IPS-18c (cell line): ENCODE measurements around the gene ODAPH.
"Not testable (repeated sequence)": the region's sequence is repeated elsewhere in the genome, so short reads cannot be mapped to it uniquely, and the experiment has no call there.

Source experiments
- H3K4me3 ChIP-seq: 2 replicates; pipeline ENCODE4 v1.7.0; 2013; ENCODE audit warnings: low read depth, mild to moderate bottlenecking, low read length, moderate library complexity; ENCODE audit not compliant: insufficient read depth
- H3K9me3 ChIP-seq: one replicate; pipeline ENCODE4 v1.6.1; 2013; ENCODE audit warnings: mild to moderate bottlenecking, low read length, moderate library complexity; ENCODE audit not compliant: control insufficient read depth, insufficient read depth

ODAPH gene

GRCh38 chr4:75555294-75556164 is at the start of gene ODAPH:
TSS of gene ODAPH (plus strand) at chr4:75556066. CDS start at chr4:75556083, 17 bp downstream.
- Histone ChIP-seq H3K9me3 (no peaks in the 10 kb centered on the region), H3K4me3 (no peak within 1 kb of the TSS)

DNA sequence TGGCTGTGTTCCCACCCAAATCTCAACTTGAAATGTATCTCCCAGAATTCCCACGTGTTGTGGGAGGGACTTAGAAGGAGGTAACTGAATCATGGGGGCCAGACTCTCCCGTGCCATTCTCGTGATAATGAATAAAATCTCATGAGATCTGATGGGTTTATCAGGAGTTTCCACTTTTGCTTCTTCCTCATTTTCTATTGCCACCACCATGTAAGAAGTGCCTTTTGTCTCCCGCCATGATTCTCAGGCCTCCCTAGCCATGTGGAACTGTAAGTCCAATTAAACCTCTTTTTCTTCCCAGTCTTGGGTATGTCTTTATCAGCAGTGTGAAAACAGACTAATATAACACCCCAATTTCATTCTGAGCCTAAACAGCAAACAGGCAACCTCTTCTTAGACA is 46.3 kb upstream of the ODAPH start:
- H3K9me3 ChIP-seq, H3K4me3 ChIP-seq: not testable (repeated sequence)

DNA sequence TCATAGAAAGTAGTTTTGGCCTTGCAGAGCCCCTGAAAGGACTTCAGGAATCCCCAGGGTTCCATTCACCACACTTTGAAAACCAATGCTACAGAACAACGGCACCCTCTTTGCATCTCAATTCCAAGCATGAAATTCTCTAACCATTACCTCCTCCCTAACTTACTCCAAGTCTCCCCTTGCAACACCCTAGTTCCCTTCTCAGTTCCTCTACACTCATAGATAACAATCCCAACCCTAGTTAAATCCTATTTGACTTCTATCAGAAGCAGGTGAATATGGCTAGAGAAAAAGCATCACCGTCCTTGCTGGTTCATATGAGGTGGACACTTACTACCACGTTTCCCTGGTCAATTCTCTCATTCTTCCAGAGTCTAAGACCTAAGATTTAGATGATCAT is 44.0 kb upstream of the ODAPH start:
- Histone ChIP-seq H3K4me3 (no peak overlapping the region; the same call in 1 of the 2 replicates), H3K9me3 (no peaks in the 10 kb centered on the region)

GRCh38 chr4:75512386-75513211 is 43.3 kb upstream of the ODAPH start:
- Histone ChIP-seq H3K9me3 (no peaks in the 10 kb centered on the region), H3K4me3 (peak overlapping the region; percentile 98; the same call in 1 of the 2 replicates)

- peak overlapping the region; percentile 98 for H3K4me3 ChIP-seq
- H3K9me3 ChIP-seq: no peaks in the 10 kb centered on the region
Measured at GRCh38 chr4:75513526-75514130, 42.2 kb upstream of the ODAPH start.

DNA sequence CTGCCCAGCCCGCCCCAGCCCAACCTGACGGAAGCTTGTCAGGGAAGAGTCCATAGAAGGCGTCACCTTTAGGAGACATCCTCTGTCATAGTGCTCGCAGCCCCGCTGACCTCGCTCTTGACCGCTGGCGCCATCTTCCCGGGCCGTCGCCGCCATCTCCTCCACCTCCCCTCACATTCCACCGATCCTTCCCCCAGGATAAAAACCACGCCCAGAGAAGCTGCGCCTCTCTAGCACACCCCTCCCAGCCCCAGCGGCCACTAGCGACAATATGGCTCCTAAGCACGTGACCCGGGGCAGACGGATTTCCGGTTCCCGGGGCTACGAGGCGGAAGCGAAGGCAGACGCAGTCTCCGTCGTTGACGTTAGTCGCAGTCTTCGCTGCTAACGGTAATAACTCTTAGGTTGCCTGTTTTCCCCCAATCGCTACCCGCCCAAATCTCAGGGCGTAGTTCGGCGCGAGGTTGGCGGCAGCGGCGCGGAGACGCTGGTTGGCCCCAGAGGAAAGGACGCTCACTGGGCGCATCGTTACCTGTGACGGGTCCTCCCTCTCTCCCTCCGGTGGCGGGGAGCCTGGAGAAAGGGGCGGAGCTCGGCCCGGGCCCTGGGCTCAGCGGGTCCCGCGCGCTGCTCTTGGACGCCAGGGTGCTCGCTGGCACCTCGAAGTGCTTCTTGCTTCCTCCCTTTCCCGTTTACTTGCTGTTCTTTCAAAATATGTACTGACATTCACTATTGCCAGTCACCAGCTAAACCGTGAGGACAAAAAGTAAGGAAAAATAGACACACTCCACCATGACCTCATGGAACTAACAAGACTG is 41.5 kb upstream of the ODAPH start, which contains the start of the genes RCHY1 and THAP6:
RCHY1 (minus strand) TSS at position 273 of the 818 bp plus-strand sequence; CDS start at position 156, 117 bp downstream.
THAP6 (plus strand) TSS at position 343 of the 818 bp plus-strand sequence. CDS start 980 bp downstream, outside the sequence.
- no peaks in the 10 kb centered on the region for H3K9me3 ChIP-seq
- peak within 1 kb of the TSS; percentile 98 for H3K4me3 ChIP-seq

DNA sequence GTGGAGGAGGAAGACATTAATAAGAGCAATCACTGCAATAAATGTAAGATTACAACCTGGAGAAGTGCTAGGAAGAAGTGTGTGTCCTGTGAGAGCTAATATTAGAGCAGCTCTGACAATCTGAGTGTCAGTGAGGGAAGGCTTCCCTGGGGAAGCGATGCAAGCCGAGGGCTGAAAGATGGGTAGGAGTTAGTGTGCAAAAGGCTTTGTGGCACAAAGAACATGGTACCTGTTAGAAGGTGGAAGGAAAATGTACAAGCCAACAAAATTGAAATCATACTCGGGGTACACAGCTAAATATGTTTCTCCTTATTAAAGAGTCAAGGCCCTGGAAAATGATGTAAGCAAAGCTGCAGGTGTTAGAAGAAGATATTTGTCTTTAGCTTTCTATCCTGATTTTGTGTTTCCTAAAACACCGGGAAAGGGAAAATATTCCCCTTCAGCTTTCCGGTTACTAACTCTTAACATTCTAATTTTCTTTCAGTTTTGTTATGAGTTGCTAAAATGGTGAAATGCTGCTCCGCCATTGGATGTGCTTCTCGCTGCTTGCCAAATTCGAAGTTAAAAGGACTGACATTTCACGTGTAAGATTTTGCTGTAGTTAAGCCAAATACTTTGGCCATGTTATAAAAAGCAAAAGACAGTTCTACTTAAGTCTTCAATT is 40.8 kb upstream of the ODAPH start:
- Histone ChIP-seq H3K4me3 (peak overlapping the region; percentile 98), H3K9me3 (no peaks in the 10 kb centered on the region)

GRCh38 chr4:75516144-75516543 is 39.7 kb upstream of the ODAPH start:
- Histone ChIP-seq H3K9me3 (no peaks in the 10 kb centered on the region), H3K4me3 (no peak overlapping the region)

DNA sequence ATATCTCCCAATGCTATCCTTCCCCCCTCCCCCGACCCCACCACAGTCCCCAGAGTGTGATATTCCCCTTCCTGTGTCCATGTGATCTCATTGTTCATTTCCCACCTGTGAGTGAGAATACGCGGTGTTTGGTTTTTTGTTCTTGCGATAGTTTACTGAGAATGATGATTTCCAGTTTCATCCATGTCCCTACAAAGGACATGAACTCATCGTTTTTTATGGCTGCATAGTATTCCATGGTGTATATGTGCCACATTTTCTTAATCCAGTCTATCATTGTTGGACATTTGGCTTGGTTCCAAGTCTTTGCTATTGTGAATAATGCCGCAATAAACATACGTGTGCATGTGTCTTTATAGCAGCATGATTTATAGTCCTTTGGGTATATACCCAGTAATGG is 36.4 kb upstream of the ODAPH start:
- H3K9me3 ChIP-seq: not testable (repeated sequence)

DNA sequence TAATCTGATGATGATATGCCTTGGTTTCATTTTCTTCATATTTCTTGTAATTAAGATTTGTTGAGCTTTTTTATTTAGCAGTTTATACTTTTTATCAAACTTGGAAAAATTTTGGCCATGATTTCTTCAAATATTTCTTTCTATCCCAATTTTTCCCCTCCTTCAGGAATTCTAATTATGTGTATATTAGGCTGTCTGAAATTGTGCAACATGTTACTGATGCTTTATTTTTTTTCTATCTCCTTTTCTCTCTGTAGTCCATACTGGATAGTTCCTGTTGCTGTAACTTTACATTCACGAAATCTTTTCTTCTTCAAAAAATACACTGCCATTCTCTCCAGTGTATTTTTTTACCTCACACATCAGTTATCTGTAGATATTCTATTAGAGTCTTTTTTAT is 30.8 kb upstream of the ODAPH start:
- Histone ChIP-seq H3K4me3 (no peak overlapping the region), H3K9me3 (no peaks in the 10 kb centered on the region)

More for the DNA sequence above, 36.4 kb upstream of the ODAPH start:
- H3K4me3 ChIP-seq: not testable (repeated sequence)

GRCh38 chr4:75525910-75526309 is 30.0 kb upstream of the ODAPH start:
- Histone ChIP-seq H3K9me3 (no peaks in the 10 kb centered on the region), H3K4me3 (no peak overlapping the region)

DNA sequence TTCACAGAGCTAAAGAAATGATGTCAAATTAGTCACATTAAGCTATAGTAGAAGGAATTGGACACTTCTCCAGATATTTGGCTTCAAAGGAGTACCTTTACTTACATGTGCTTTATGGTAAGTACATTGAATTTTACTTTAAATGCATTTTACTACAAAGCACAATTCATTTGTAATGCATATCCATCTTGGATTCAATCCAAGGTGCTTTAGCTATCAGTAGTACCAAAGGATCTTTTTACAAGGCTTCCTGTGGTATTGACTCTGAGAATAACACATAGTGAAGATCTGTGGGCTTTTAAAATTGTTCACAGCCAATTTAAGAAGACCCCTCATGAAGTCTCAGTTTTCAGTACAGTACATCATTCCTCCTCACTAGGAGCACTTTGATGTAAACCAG is 28.4 kb upstream of the ODAPH start:
- H3K9me3 ChIP-seq: no peaks in the 10 kb centered on the region
- no peak overlapping the region for H3K4me3 ChIP-seq

DNA sequence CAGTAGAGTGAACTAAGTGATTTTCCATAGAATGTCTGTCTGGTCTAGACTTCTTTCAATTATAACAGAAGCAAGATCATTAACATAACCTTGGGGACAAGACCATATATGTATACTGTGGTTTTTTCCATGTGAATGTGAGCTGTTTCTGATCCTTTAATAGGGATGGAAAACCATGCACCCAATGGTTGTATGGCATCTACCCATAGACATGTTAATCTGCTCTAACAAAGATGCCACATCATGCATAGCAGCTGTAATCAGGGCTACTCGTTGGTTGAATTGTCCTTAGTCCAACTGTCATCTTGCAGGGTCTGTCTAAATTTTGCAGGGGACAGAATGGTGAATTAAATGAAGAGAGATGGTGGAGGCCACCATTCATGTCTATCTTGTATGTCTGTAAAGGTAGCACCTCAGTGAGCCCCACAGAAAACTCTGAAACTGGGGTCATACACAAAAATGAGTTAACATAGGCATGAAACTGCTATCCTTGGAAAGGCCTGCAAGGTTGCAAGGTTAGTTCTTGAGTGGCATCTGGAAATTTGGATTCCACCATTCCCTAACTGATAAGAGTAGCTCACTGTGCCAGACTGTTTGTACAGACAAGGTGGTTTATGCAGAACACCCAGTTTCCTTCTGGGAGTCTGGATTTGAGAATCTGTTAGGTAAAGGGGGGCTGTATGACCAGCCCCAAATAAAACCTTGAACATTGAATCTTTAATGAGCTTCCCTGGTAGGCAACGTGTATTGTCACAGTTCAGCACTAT is 25.1 kb upstream of the ODAPH start:
- Histone ChIP-seq H3K9me3 (peaks cover 5% of the 10 kb centered on the region), H3K4me3 (no peak overlapping the region)

GRCh38 chr4:75531536-75532143 is 24.2 kb upstream of the ODAPH start:
- not testable (repeated sequence) for H3K9me3 ChIP-seq

GRCh38 chr4:75533339-75533887 is 22.5 kb upstream of the ODAPH start:
- not testable (repeated sequence) for H3K9me3 ChIP-seq

More at GRCh38 chr4:75531536-75532143, 24.2 kb upstream of the ODAPH start:
- H3K4me3 ChIP-seq: not testable (repeated sequence)

More at GRCh38 chr4:75533339-75533887, 22.5 kb upstream of the ODAPH start:
- H3K4me3 ChIP-seq: not testable (repeated sequence)
